ENCODE data around the gene EFNA5. TPM values are rescaled to one million over a fixed set of nuclear protein-coding genes. Genes with fewer than 3 reads are reported as not detected.

EFNA5 gene
- 4.0 and 4.1 TPM in 2 replicates for total RNA-seq (2014; rRNA removed; shearing (Covaris generic))
- 5.7 and 6.5 TPM in 2 replicates for polyA plus RNA-seq (2015; cell fraction: cytosol; rRNA removed)
- 13.7 and 15.3 TPM in 2 replicates for polyA plus RNA-seq (2015; cell fraction: nucleus; rRNA removed)

- DNase-seq (ENCODE audit: low read depth) = no peak
Observed at GRCh38 chr5:107670932-107671741, at the start of gene EFNA5. Gene EFNA5 (minus strand): TSS chr5:107670937.

DNA sequence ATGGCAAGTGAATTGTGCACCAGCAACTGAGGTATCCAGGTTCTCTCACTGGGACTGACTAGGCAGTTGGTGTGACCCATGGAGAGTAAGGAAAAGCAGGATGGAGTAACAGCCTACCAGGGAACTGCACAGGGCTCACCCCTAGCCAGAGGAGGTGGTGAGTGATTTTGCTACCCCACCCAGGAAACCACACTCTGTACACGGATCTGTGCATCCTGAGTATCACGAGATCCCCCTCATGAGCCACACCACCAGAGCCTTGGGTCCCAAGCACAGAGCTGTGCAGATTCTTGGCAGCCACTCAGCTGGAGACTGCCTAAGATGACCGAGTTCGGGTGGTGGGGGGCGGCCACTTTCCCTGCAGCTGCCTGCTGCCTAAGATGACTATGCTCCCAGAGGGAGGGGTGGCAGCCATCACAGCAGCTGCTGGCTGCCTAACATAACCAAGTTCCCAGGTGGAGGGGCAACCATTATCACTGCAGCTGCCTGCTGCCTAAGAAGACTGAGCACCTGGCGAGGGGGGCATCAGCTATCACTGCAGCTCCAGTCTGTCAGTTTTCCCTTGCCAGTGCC is 48.4 kb upstream of the EFNA5 start:
- DNase-seq (ENCODE audit: low read depth) = peak; percentile 51

GRCh38 chr5:107717816-107718215 is 47.1 kb upstream of the EFNA5 start:
- DNase-seq (ENCODE audit: low read depth) = no peak

DNA sequence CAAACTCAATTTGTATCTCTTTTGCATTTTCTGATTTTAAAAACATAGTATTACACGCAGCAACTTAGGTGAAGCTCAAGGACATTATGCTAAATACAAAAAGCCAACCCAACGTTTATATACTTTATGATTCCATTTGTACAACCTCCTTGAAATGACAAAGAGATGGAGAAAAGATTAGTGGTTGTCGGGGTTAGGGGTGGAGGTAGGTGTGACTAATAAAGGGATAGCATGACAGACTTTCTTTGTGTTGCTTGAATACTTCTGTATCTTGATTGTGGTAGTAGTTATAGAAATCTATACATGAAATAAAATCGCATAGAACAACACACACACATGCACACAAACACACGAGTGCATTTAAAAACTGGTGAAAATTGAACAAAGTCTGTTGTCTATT is 42.5 kb upstream of the EFNA5 start:
- DNase-seq (ENCODE audit: low read depth) = no peak

GRCh38 chr5:107712359-107712870 is 41.7 kb upstream of the EFNA5 start:
- DNase-seq (ENCODE audit: low read depth) = no peak

GRCh38 chr5:107705402-107706014 is 34.8 kb upstream of the EFNA5 start:
- peak; percentile 73 for DNase-seq (ENCODE audit: low read depth)

DNA sequence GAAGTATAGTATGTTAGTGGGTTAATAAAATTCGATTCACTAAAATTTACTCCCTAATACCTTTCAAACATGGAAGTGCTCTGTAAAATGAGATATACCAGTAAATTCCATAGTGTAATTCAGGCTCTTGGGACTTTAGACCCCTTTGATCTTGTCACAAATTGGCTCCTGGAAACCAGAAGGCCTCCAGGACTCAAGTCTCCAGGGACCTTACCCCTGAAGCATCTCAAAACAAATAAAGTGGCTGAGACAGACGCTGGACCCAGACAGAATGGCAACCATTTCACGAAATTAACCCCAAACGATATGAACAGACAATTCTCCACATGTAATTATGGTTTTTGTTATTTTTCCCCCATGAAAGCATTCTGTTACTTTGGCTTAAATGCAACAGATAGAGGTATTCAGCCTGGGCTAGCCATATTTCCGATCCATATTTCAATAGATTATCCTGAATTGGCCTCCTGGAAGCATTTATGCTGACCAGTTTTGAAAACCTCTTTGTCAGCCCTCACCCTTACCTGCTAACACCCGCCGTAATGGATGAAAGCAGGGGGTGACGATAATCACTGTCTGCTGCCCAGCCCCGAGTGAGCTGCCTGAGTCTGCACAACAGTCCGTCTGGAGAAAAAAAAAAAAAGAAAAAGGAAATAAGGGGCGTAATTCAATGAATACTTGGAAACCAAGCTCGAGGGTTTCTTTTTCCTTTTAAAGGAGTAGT is 34.1 kb upstream of the EFNA5 start:
- peak; percentile 29 for DNase-seq (ENCODE audit: low read depth)

- no peak for DNase-seq (ENCODE audit: low read depth)
Observed at GRCh38 chr5:107700481-107700880, 29.7 kb upstream of the EFNA5 start.

- DNase-seq (ENCODE audit: low read depth) = no peak
Observed at GRCh38 chr5:107699425-107699824, 28.7 kb upstream of the EFNA5 start.

- no peak for DNase-seq (ENCODE audit: low read depth)
Observed at GRCh38 chr5:107698286-107698685, 27.5 kb upstream of the EFNA5 start.

GRCh38 chr5:107696498-107696897 is 25.8 kb upstream of the EFNA5 start:
- DNase-seq (ENCODE audit: low read depth) = no peak

DNA sequence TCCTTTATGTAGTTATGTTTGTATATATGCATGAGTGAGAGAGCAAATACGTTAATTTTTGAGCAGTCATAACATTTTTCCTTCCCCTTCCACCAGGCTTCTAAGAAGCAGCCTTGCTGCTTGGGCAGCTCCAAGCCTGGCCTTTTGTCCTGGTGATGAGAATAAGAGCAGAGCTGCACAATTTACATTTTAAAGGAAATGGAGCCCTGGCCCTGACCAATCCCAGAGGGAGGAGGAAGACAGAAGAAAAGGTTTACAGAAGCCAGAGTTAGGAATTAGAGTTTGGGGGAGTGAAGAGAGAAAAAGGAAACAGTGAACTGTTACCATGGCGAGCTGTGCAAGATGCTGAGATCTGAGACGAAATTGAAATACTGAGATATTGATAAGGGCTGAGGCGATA is 25.3 kb upstream of the EFNA5 start:
- no peak for DNase-seq (ENCODE audit: low read depth)

GRCh38 chr5:107687937-107688336 is 17.2 kb upstream of the EFNA5 start:
- no peak for DNase-seq (ENCODE audit: low read depth)

DNA sequence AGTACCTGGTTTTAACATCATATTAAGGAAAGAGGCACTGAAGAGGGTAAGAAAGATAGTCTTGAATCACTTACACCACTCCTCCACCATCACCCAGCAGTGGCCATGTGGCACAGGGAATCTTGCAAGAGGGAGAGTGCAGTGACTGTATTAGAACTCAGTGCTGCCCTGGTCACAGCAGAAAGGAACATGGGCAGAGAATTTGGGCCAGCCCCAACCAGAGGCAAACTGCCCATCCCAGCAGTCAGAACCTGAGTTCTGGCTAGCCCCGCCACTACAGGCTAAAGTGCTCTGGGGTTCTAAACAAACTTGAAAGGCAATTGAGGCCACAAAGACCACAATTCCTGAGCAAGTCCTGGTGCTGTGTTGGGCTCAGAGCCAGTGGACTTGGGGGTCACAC is 16.7 kb upstream of the EFNA5 start:
- DNase-seq (ENCODE audit: low read depth) = no peak

DNA sequence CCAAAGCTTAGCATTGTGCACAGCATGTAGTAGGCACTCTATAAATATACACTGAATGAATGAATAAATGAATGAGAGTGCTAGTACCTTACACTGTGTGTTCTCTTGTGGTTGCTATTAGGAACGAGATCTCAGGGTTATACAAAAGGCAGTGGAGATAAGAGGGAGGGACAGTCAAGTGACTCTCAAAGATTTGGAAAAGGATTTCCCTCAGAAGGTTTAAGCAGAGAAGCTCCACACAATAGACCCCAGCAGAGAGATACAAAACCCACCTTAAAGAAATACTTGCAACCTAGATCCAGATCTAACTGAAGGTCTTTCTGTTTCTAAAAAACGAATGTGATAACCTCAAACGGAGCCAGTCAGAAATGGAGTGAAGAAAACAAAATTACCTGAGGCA is 11.8 kb upstream of the EFNA5 start:
- no peak for DNase-seq (ENCODE audit: low read depth)

DNA sequence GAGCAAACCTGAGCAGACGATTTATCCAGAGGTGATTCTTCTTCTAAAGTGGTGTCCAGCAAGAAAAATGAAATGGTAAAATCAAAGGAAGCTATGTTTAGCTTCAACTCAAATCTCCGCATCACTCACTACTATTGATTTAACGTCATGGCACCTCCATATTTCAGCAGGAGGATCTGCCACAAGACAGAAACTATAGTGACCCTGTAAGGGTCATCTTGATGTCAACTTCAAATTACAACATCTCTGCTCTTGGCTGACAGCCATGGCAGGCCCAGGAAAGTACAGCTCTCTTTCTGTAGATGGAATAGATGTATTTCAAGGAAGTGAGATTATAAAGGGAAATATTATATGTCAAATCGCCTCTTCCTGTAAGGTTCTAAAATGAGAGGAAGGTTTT is 10.1 kb upstream of the EFNA5 start:
- no peak for DNase-seq (ENCODE audit: low read depth)

- DNase-seq (ENCODE audit: low read depth) = no peak
Observed at GRCh38 chr5:107680099-107680498, 9.4 kb upstream of the EFNA5 start.

GRCh38 chr5:107676702-107677101 is 6.0 kb upstream of the EFNA5 start:
- DNase-seq (ENCODE audit: low read depth) = no peak

DNA sequence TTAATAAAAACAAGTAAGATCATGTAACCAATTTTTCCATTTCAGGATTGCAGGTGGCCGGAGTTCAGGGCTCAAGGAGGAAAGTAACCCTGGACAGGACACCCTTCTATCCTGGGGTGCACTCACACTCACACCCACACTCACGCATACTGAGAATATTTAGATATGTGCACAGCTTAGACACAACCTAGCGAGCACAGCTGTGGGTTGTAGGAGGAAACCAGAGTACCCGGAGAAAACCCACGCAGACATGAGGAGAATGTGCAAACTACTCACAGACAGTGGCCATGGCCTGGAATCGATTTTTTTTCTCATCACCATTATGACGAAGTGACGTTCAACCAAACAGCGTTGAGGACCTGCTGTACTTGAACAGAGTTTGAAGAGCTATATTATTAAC is 4.5 kb upstream of the EFNA5 start:
- DNase-seq (ENCODE audit: low read depth) = no peak

DNA sequence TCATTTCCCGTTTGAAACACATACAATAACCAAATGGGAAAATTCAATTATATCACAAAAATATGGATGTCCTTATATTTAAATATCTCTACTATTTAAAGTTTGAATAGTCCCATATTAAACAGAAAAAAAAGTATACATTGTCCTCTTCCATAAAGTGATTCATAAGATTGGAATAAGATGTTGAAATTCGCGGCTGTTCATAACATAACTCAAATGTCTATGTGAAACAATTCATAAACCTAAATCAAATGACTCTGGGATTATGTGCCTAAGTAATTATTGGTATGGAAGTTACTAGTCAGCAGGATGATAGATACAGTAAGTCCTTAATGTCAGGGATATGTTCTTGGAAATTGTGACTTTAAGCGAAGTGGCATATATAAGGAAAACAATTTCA is 3.9 kb upstream of the EFNA5 start:
- DNase-seq (ENCODE audit: low read depth) = no peak

DNA sequence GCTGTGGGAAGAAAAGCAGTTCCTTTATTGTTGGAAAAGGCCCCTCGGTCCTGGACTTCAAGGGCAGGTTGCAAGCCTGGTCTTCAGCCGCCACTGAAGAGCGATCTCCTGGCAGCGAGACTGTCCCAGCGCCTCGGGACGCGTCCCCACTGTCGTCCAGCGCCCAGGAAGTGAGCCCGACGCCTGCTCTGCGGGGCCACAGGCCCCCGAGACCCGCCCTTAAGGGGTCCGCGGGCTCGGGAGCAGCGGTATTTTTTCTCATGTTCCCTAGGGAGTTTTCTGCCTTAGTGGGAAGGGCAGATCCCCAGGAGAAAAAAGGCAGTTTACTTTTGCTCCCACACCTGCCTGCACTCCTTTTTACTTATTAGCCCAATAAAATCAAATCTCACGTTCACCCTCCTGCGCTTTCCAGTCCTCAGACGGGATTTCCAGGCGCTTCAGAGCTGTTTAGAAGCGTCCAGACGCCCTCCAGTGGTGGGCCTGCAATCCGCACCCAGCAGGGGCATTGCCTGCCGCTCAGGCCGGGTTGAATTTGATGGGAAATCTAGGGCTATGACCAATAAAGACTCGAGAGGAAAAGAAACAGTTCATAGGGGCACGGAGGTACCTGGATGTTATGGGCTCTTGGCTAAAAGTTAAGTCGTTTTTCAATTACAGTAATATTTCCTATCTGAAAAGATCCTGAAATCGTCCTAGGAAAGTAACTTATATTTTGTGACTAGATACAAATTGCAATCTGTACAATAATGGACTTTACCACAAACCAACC is 2.8 kb upstream of the EFNA5 start:
- DNase-seq (ENCODE audit: low read depth) = peak; percentile 86
